T-cell (primary cell): Measurements from ENCODE around the gene KNTC1. TPM values are rescaled to one million over a fixed set of nuclear protein-coding genes. Genes with fewer than 3 reads are reported as not detected.

ENCODE experiments used
- ATAC-seq, 4 experiments: fragments of 200-7000 bp in 3 of 4; fragments of 150-1000 bp in 1 of 4; cut with Tn5 transposase; replicated peaks in 1 of 4; 1 replicate in 3 of 4; 2 replicates in 1 of 4; pipeline ENCODE4 v1.10.0; 2021; ENCODE audit warnings: moderate library complexity in 3 of 4, mild to moderate bottlenecking in 2 of 4, moderate number of reproducible peaks in 1 of 4
- CTCF ChIA-PET, 2 donors: fragments of 300-600 bp; sonication (Branson Sonifier 250); formaldehyde crosslinking; loops; one replicate each; lab custom pipeline; 2022; ENCODE audit warnings: antibody characterized with exemption in 2 of 2; lab: Charles Lee
- POLR2A ChIA-PET, 2 donors: fragments of 300-600 bp; sonication (Branson Sonifier 250); formaldehyde crosslinking; loops; one replicate each; lab custom pipeline; 2022; ENCODE audit warnings: antibody characterized with exemption in 2 of 2; lab: Charles Lee
- DNase-seq, 35 experiments: peaks; one replicate each; pipeline versions ENCODE4 v3.0.0 to v3.0.0-alpha.2; 2013 to 2023
- H3K27ac ChIP-seq: one replicate; pipeline ENCODE4 v1.5.1; 2013; ENCODE audit warnings: low read length
- H3K27me3 ChIP-seq, 2 experiments: replicated peaks in 1 of 2; 1 replicate in 1 of 2; 2 replicates in 1 of 2; pipeline versions ENCODE4 v1.6.1 to v1.7.0; 2013; ENCODE audit warnings: low read length in 1 of 2, mixed read lengths in 1 of 2; ENCODE audit not compliant: control insufficient read depth in 2 of 2, insufficient read depth in 2 of 2; ENCODE audit errors: extremely low read depth in 1 of 2
- H3K36me3 ChIP-seq, 2 donors: 1 replicate in 1 of 2; 2 replicates in 1 of 2; pipeline versions ENCODE4 v1.6.1 to v1.7.0; 2013; ENCODE audit warnings: low read length in 1 of 2; ENCODE audit not compliant: control insufficient read depth in 2 of 2, insufficient read depth in 1 of 2; ENCODE audit errors: extremely low read depth in 1 of 2
- H3K4me1 ChIP-seq, 2 experiments: 1 replicate in 1 of 2; 2 replicates in 1 of 2; pipeline versions ENCODE4 v1.6.1 to v1.7.0; 2013; ENCODE audit warnings: low read length in 2 of 2, mixed read lengths in 1 of 2; ENCODE audit not compliant: insufficient read depth in 2 of 2, control insufficient read depth in 1 of 2; ENCODE audit errors: extremely low read depth in 1 of 2
- H3K4me3 ChIP-seq, 2 donors: 1 replicate in 1 of 2; 2 replicates in 1 of 2; pipeline versions ENCODE4 v1.5.1 to v1.7.0; 2013; ENCODE audit warnings: mild to moderate bottlenecking in 2 of 2, low read length in 1 of 2, moderate library complexity in 1 of 2; ENCODE audit not compliant: control insufficient read depth in 1 of 2; ENCODE audit errors: extremely low read depth in 1 of 2
- H3K9me3 ChIP-seq: 2 replicates; pipeline ENCODE4 v1.7.0; 2013
- H3K27ac Mint-ChIP-seq, 2 donors: one replicate each; pipeline ENCODE4 v1.8.0; 2020 to 2021; ENCODE audit warnings: mild to moderate bottlenecking in 2 of 2, mixed read lengths in 2 of 2
- H3K27me3 Mint-ChIP-seq, 2 donors: one replicate each; pipeline ENCODE4 v1.8.0; 2021 to 2022; ENCODE audit warnings: mixed read lengths in 2 of 2
- H3K36me3 Mint-ChIP-seq: one replicate; pipeline ENCODE4 v1.8.0; 2021; ENCODE audit warnings: mixed read lengths
- H3K4me1 Mint-ChIP-seq, 3 donors: one replicate each; pipeline ENCODE4 v1.8.0; 2020 to 2022; ENCODE audit warnings: mixed read lengths in 3 of 3, mild to moderate bottlenecking in 1 of 3
- H3K4me3 Mint-ChIP-seq, 3 donors: one replicate each; pipeline ENCODE4 v1.8.0; 2020 to 2022; ENCODE audit warnings: mild to moderate bottlenecking in 3 of 3, mixed read lengths in 3 of 3, moderate library complexity in 3 of 3
- H3K9me3 Mint-ChIP-seq, 3 donors: one replicate each; pipeline ENCODE4 v1.8.0; 2020 to 2022; ENCODE audit warnings: mixed read lengths in 3 of 3
- WGBS: methylation state at CpG from one replicate; pipeline ENCODE4 v1.1.5; 2013; ENCODE audit warnings: missing lambda C conversion rate; ENCODE audit not compliant: insufficient coverage; 5-methylcytosine and 5-hydroxymethylcytosine counted together
- total RNA-seq, 35 experiments: library from RNA in 6 of 35; stranded (reverse) in 6 of 35; fragments of 120-200 nt in 1 of 35; gene quantifications; one replicate each; pipeline versions ENCODE4 v1.2.1 to v1.2.4 and lab custom pipeline; 2013 to 2026

The KNTC1 gene
- total RNA-seq, 5 donors from 2014 or later (not counting 1 experiment from before 2014, with no cell fraction given): 26.2 to 35.7 (median 29.2) TPM

DNA sequence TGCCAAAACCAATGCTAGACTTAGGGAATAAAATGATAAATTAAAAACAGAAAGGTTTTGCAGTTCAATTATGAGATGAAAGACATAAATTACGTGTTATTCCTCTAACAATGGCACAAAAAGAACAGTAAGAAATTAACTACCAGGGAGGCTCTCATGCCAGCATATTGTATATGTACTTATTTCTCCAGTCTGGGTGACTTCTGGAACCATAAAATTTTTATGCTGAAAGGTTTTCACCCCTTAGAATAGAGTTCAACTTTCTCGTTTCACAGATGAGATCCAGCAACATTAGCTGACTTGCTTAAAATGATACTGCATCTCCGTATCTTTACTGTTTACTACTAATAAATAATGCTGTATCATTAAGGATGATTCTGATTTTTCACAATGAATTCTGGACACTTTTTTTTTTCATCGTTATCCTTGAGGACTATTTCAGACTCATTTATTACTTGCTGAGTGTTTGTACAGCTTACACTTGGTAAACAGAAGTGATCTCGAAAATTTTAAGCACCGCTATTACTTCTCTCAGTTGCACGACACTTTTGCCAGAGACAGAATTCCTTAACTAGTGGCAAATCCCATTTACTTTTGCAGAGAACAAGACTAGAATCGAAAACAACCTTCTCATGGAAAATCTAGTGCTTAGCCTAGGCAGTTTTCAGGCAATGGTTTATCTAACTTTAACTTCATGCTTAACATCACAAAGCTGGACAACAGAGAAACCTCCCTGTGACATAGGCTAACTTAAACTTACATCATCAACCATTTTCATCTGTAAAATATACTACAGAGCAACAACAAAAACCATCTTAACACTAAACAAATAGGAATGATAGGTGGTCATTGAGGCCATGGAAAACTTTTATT lies 3.0 kb upstream of the KNTC1 start:
- Histone ChIP-seq H3K27me3 (no peaks in the 10 kb centered on the region), H3K36me3 (peaks cover 9 to 42% of the 10 kb centered on the region in 2 donors), H3K9me3 (no peaks in the 10 kb centered on the region), H3K4me1 (peaks cover 17 to 34% of the 10 kb centered on the region in 2 experiments), H3K4me3 (peak overlapping the region in 1 of 2 donors; percentile 26), H3K27ac (no peak overlapping the region)
- Mint-ChIP-seq H3K27ac (peak overlapping the region; percentile 69 to 87), H3K4me3 (peak overlapping the region in 2 of 3 donors; percentile 85 to 87), H3K4me1 (peaks cover 46 to 54% (median 52%) of the 10 kb centered on the region in 3 donors), H3K9me3 (no peaks in the 10 kb centered on the region), H3K27me3 (no peaks in the 10 kb centered on the region), H3K36me3 (peaks cover 46% of the 10 kb centered on the region)
- no peak for ATAC-seq
- ChIA-PET POLR2A (interaction anchor here (1.0 to 1.5 kb wide), 4 partner anchors 11 to 23 kb away, joined by 3 to 8 read pairs (median 8); partner anchors contain the start of gene ZCCHC8 (in 1 of the 2)), CTCF (no interaction called here)
- 38% methylated on average over 3 of the region's 8 CpGs for WGBS
- DNase-seq: no peak

DNA sequence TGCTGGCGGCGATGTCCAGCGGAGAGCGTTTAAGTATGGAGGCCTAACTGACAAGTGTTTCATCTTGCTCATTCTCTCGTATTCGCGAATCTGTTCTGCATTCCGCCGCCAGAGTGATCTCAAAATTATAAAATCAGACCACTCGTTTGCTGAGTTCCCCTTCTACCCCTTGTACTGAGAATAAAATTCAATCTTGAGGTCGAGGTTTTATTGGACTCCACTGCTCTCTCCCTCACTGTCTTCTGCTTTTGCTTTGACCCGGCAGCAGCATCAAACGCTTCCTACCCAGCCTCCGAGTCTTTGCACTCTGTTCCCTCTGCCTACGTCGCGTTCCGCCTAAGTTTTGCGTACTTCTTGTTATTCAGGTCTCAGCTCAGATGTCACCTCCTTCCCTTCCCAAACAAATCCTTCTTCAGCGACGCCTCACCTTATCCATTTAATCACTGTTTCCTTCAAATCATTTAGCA lies 462 bp downstream of the KNTC1 start:
- H3K27ac Mint-ChIP-seq: no peak overlapping the region
- ATAC-seq: no peak
- peaks cover 19% of the 10 kb centered on the region for H3K36me3 Mint-ChIP-seq
- ChIA-PET CTCF (interaction anchor here (0.6 to 2.8 kb wide), 2 partner anchors 27 to 355 kb away, joined by 3 to 12 read pairs; partner anchors contain the start of gene ZCCHC8 (in 1 of the 2)), POLR2A (interaction anchor here (0.6 to 3.0 kb wide), 9 partner anchors 8 to 129 kb away, joined by 3 to 34 read pairs (median 6); partner anchors contain the start of gene ZCCHC8 (in 2 of the 2))
- Histone ChIP-seq H3K27me3 (no peaks in the 10 kb centered on the region), H3K36me3 (peaks cover 14 to 15% of the 10 kb centered on the region in 2 donors), H3K9me3 (no peaks in the 10 kb centered on the region), H3K4me3 (peak overlapping the region; percentile 88 to 95), H3K4me1 (peaks cover 17 to 31% of the 10 kb centered on the region in 2 experiments), H3K27ac (peak overlapping the region; percentile 47)
- H3K27me3 Mint-ChIP-seq: no peaks in the 10 kb centered on the region
- no peaks in the 10 kb centered on the region for H3K9me3 Mint-ChIP-seq
- peak in 26 of 35 experiments; percentile 2 to 57 (median 20) for DNase-seq
- H3K4me3 Mint-ChIP-seq: no peak overlapping the region
- H3K4me1 Mint-ChIP-seq: peaks cover 26 to 27% (median 26%) of the 10 kb centered on the region in 3 donors
- WGBS: under 1% methylated on average over 11 of the region's 21 CpGs

DNA sequence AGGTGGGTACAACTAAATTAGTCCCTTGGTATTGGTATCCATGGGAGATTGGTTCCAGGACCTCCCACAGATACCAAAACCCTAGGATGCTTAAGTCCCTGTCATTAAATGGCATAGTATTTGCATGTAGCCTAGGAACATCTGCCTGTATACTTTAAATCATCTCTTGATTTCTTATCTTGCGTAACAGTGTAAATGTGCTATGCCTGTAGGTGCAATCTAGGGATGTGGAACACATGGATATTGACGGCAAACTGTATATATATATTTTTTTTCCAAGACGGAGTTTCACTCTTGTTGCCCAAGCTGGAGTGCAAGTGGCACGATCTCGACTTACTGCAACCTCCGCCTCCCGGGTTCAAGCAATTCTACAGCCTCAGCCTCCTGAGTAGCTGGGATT lies 1.5 kb downstream of the KNTC1 start:
- peaks cover 14 to 15% of the 10 kb centered on the region in 2 donors for H3K36me3 ChIP-seq
- WGBS: 93% methylated on average over 3 of the region's 7 CpGs
- DNase-seq (no peak), ATAC-seq (no peak)
- Mint-ChIP-seq H3K27me3 (no peaks in the 10 kb centered on the region), H3K4me1 (peaks cover 17 to 18% (median 17%) of the 10 kb centered on the region in 3 donors), H3K4me3 (no peak overlapping the region), H3K9me3 (no peaks in the 10 kb centered on the region), H3K27ac (no peak overlapping the region), H3K36me3 (peaks cover 19% of the 10 kb centered on the region)
- POLR2A ChIA-PET: interaction anchor here in 1 of 2 donors (0.9 to 3.0 kb wide), 2 partner anchors 9 to 28 kb away, joined by 3 to 34 read pairs; partner anchors contain the start of gene ZCCHC8
- no peak overlapping the region for H3K4me3 ChIP-seq
- H3K27ac ChIP-seq: no peak overlapping the region
- no peaks in the 10 kb centered on the region for H3K9me3 ChIP-seq
- H3K27me3 ChIP-seq: no peaks in the 10 kb centered on the region
- peaks cover 12 to 23% of the 10 kb centered on the region in 2 experiments for H3K4me1 ChIP-seq
- CTCF ChIA-PET: interaction anchor here in 1 of 2 donors (2.8 kb wide), 1 partner anchor 28 kb away, joined by 12 read pairs; the partner anchor contains the start of gene ZCCHC8

DNA sequence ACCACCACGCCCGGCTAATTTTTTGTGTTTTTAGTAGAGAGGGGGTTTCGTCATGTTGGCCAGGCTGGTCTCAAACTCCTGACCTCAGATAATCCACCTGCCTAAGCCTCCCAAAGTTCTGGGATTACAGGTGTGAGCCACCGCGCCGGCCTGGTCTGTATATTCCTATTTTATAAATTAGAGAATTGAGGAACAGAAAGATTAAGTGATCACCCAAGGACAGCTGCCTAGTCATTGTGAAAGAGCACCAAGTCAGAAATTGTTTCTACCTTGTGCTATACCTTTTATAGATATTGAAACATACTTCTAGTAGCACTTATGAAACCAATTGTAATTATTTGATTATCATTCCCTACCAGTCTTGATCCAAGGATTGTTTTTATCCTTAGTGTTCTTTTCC lies 1.9 kb downstream of the KNTC1 start:
- Histone ChIP-seq H3K9me3 (no peaks in the 10 kb centered on the region), H3K36me3 (peaks cover 14 to 15% of the 10 kb centered on the region in 2 donors), H3K4me3 (no peak overlapping the region), H3K27me3 (no peaks in the 10 kb centered on the region), H3K4me1 (peaks cover 12 to 19% of the 10 kb centered on the region in 2 experiments), H3K27ac (no peak overlapping the region)
- DNase-seq (no peak), ATAC-seq (no peak)
- ChIA-PET POLR2A (no interaction called here), CTCF (no interaction called here)
- Mint-ChIP-seq H3K4me1 (peaks cover 13 to 14% (median 13%) of the 10 kb centered on the region in 3 donors), H3K27ac (no peak overlapping the region), H3K36me3 (peaks cover 14% of the 10 kb centered on the region), H3K27me3 (no peaks in the 10 kb centered on the region), H3K9me3 (no peaks in the 10 kb centered on the region), H3K4me3 (no peak overlapping the region)
- WGBS: no CpG with 5 or more reads among the region's 6 CpGs

DNA sequence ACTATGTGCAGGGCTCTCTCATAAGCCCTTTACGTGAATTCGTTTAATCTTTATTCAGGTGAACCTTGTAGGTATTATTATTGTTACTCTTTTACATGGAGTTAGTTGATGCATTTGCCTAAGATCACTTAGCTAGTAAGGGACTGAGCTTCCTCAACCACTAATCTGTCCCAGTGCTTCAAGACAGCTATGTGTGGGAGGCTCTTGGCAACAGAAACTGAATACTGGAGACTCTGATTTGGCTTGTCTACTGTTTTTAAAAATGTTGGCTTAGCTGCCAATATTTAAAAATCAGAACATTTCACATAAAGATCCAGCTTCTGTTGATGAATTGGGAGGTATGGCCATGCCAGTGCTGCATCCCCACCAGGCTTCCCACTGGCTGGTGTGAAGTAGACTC lies 6.8 kb downstream of the KNTC1 start:
- no peak for DNase-seq
- no peaks in the 10 kb centered on the region for H3K9me3 Mint-ChIP-seq
- H3K4me3 Mint-ChIP-seq: no peak overlapping the region
- H3K27me3 ChIP-seq: no peaks in the 10 kb centered on the region
- H3K27me3 Mint-ChIP-seq: no peaks in the 10 kb centered on the region
- no peak for ATAC-seq
- no peaks in the 10 kb centered on the region for H3K4me1 ChIP-seq
- H3K27ac ChIP-seq: no peak overlapping the region
- peaks cover 16 to 21% of the 10 kb centered on the region in 2 donors for H3K36me3 ChIP-seq
- H3K9me3 ChIP-seq: no peaks in the 10 kb centered on the region
- H3K4me3 ChIP-seq: no peak overlapping the region
- peaks cover 9% of the 10 kb centered on the region for H3K36me3 Mint-ChIP-seq
- POLR2A ChIA-PET: interaction anchor here in 1 of 2 donors (0.6 to 0.7 kb wide), 2 partner anchors 44 to 185 kb away, joined by 3 read pairs; no protein-coding TSS in a partner anchor
- WGBS: no CpG with 5 or more reads among the region's 2 CpGs
- no peak overlapping the region for H3K27ac Mint-ChIP-seq
- CTCF ChIA-PET: no interaction called here
- H3K4me1 Mint-ChIP-seq: no peaks in the 10 kb centered on the region

DNA sequence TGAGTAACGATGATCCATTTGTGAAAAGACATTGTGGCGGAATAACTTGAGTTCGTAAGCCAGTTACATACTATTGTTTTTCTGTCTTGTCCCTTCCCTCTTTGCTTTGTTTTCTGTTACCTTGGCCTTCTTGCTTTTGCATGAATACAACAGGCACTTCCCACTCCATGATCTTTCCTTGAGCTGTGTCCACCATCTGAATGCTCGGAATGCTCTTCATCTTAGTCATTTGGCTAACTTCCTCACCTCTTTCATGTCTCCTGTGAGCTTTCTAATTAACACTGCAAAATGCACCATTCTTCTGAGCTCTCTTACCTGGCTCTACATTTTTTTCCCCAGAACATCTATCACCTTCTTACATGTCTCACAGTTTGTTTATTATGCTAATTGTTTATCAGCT lies 10.0 kb downstream of the KNTC1 start:
- ATAC-seq: no peak
- Histone ChIP-seq H3K36me3 (peaks cover 7 to 15% of the 10 kb centered on the region in 2 donors), H3K27me3 (no peaks in the 10 kb centered on the region), H3K4me1 (no peaks in the 10 kb centered on the region), H3K27ac (no peak overlapping the region), H3K9me3 (no peaks in the 10 kb centered on the region), H3K4me3 (no peak overlapping the region)
- no peaks in the 10 kb centered on the region for H3K9me3 Mint-ChIP-seq
- 100% methylated on average over 4 of the region's 4 CpGs for WGBS
- peaks cover 11% of the 10 kb centered on the region for H3K36me3 Mint-ChIP-seq
- CTCF ChIA-PET: interaction anchor here (0.7 kb wide), 2 partner anchors 45 to 148 kb away, joined by 3 read pairs; no protein-coding TSS in a partner anchor
- H3K27ac Mint-ChIP-seq: no peak overlapping the region
- H3K4me3 Mint-ChIP-seq: no peak overlapping the region
- POLR2A ChIA-PET: interaction anchor here (0.5 to 0.7 kb wide), 2 partner anchors 46 to 205 kb away, joined by 3 to 4 read pairs; no protein-coding TSS in a partner anchor
- no peaks in the 10 kb centered on the region for H3K4me1 Mint-ChIP-seq
- no peaks in the 10 kb centered on the region for H3K27me3 Mint-ChIP-seq
- DNase-seq: no peak
